Measurements from ENCODE around the gene SDHAF3.

- TF ChIP-seq, protein P1, sequence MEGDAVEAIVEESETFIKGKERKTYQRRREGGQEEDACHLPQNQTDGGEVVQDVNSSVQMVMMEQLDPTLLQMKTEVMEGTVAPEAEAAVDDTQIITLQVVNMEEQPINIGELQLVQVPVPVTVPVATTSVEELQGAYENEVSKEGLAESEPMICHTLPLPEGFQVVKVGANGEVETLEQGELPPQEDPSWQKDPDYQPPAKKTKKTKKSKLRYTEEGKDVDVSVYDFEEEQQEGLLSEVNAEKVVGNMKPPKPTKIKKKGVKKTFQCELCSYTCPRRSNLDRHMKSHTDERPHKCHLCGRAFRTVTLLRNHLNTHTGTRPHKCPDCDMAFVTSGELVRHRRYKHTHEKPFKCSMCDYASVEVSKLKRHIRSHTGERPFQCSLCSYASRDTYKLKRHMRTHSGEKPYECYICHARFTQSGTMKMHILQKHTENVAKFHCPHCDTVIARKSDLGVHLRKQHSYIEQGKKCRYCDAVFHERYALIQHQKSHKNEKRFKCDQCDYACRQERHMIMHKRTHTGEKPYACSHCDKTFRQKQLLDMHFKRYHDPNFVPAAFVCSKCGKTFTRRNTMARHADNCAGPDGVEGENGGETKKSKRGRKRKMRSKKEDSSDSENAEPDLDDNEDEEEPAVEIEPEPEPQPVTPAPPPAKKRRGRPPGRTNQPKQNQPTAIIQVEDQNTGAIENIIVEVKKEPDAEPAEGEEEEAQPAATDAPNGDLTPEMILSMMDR (IDR thresholded peaks at IDR 0.05), result no peak
- no peak for TF ChIP-seq POLR2AphosphoS5 (IDR thresholded peaks at IDR 0.05)
- no peak for TF ChIP-seq POLR2A (IDR thresholded peaks at IDR 0.05)
Observed at GRCh38 chr7:97081521-97082300, 35.8 kb upstream of the SDHAF3 start.
